Suprapubic skin (tissue), 4 donors: ENCODE measurements around the gene GRB10.

ENCODE experiments used
- CTCF ChIP-seq, 2 donors: fragments of 200-600 bp in 1 of 2; fragments of 450-650 bp in 1 of 2; sonication (generic) in 1 of 2; IDR thresholded peaks; one replicate each; pipeline ENCODE4 v1.5.1; 2016 to 2019; ENCODE audit warnings: antibody characterized with exemption in 2 of 2, mild to moderate bottlenecking in 1 of 2, moderate library complexity in 1 of 2
- EP300 ChIP-seq: sonication (generic); formaldehyde crosslinking; IDR thresholded peaks from one replicate; pipeline ENCODE4 v1.6.1; 2017; ENCODE audit warnings: antibody characterized with exemption
- POLR2A ChIP-seq, 2 donors: fragments of 450-650 bp; IDR thresholded peaks; one replicate each; pipeline ENCODE4 v1.6.1; 2017; ENCODE audit warnings: antibody characterized with exemption in 2 of 2, mild to moderate bottlenecking in 2 of 2, moderate library complexity in 2 of 2
- POLR2AphosphoS5 ChIP-seq, 3 donors: sonication (generic); formaldehyde crosslinking; IDR thresholded peaks; one replicate each; pipeline ENCODE4 v1.6.1; 2017; ENCODE audit warnings: antibody characterized with exemption in 3 of 3

- TF ChIP-seq EP300 (no peak), POLR2A (IDR thresholded peaks at IDR 0.05) (no peak), CTCF (IDR thresholded peaks at IDR 0.05) (no peak), POLR2AphosphoS5 (IDR thresholded peaks at IDR 0.05) (no peak)
These were observed 45.4 kb upstream of the GRB10 start for GRCh38 chr7:50828116-50828515.
